Keratinocyte (primary cell): ENCODE data around the gene CCNYL1. TPM values are rescaled to one million over a fixed set of nuclear protein-coding genes. Genes with fewer than 3 reads are reported as not detected.

Source experiments
- DNase-seq: peaks from one replicate; pipeline ENCODE4 v3.0.0-alpha.2; 2011; ENCODE audit warnings: low read depth, missing footprints, low spot score
- FAIRE-seq: peaks from 2 replicates; lab custom pipeline; 2011; peaks lifted over from hg19 to GRCh38; lab: Jason Lieb, UNC
- H2AFZ ChIP-seq: 2 replicates; pipeline ENCODE4 v1.6.0; 2012; ENCODE audit warnings: low read length, control low read depth, inconsistent platforms; ENCODE audit not compliant: control insufficient read depth
- H3K27ac ChIP-seq: 2 replicates; pipeline ENCODE4 v1.5.1; 2011; ENCODE audit warnings: low read length; ENCODE audit not compliant: control insufficient read depth, insufficient read depth
- H3K27me3 ChIP-seq: 3 replicates; pipeline ENCODE4 v1.6.0; 2011; ENCODE audit warnings: low read length; ENCODE audit not compliant: control insufficient read depth, insufficient read depth; ENCODE audit errors: extremely low read depth
- H3K36me3 ChIP-seq, 2 experiments: 2 replicates in 1 of 2; 3 replicates in 1 of 2; pipeline ENCODE4 v1.5.1; 2011; ENCODE audit warnings: low read length in 2 of 2, mild to moderate bottlenecking in 1 of 2; ENCODE audit not compliant: control insufficient read depth in 2 of 2, insufficient read depth in 2 of 2; ENCODE audit errors: extremely low read depth in 1 of 2
- H3K4me1 ChIP-seq: 3 replicates; pipeline ENCODE4 v1.5.1; 2011; ENCODE audit warnings: low read length; ENCODE audit not compliant: control insufficient read depth, insufficient read depth; ENCODE audit errors: extremely low read depth
- H3K4me2 ChIP-seq: 3 replicates; pipeline ENCODE4 v1.6.0; 2011; ENCODE audit warnings: low read depth, low read length; ENCODE audit not compliant: control insufficient read depth, insufficient read depth; ENCODE audit errors: extremely low read depth
- H3K4me3 ChIP-seq, 3 experiments: fragments of 200-600 bp in 1 of 3; sonication (generic) in 1 of 3; 2 replicates in 2 of 3; 3 replicates in 1 of 3; pipeline ENCODE4 v1.5.1; 2011 to 2016; ENCODE audit warnings: low read length in 3 of 3, mild to moderate bottlenecking in 3 of 3, control low read depth in 2 of 3, inconsistent platforms in 1 of 3, low read depth in 1 of 3, mixed read lengths in 1 of 3, mixed run types in 1 of 3, moderate library complexity in 1 of 3; ENCODE audit not compliant: control insufficient read depth in 2 of 3, insufficient read depth in 2 of 3; ENCODE audit errors: extremely low read depth in 1 of 3
- H3K79me2 ChIP-seq: 2 replicates; pipeline ENCODE4 v1.6.0; 2012; ENCODE audit warnings: low read length; ENCODE audit not compliant: control insufficient read depth, insufficient read depth
- H3K9ac ChIP-seq: 3 replicates; pipeline ENCODE4 v1.6.0; 2011; ENCODE audit warnings: low read length; ENCODE audit not compliant: control insufficient read depth, insufficient read depth; ENCODE audit errors: extremely low read depth
- H3K9me1 ChIP-seq: 3 replicates; pipeline ENCODE4 v1.6.0; 2011; ENCODE audit warnings: low read length; ENCODE audit not compliant: control insufficient read depth, insufficient read depth; ENCODE audit errors: extremely low read depth
- H3K9me3 ChIP-seq: 2 replicates; pipeline ENCODE4 v1.5.1; 2012; ENCODE audit warnings: low read depth, low read length; ENCODE audit not compliant: control insufficient read depth
- H4K20me1 ChIP-seq: 3 replicates; pipeline ENCODE4 v1.6.0; 2011; ENCODE audit warnings: low read length; ENCODE audit not compliant: control insufficient read depth, insufficient read depth; ENCODE audit errors: extremely low read depth
- CTCF ChIP-seq, 3 experiments: IDR thresholded peaks in 1 of 3; conservative IDR thresholded peaks in 1 of 3; optimal IDR thresholded peaks in 1 of 3; 2 replicates in 2 of 3; 3 replicates in 1 of 3; pipeline versions ENCODE3 to v1.5.1; 2011; ENCODE audit warnings: low read length in 3 of 3, mild to moderate bottlenecking in 3 of 3, moderate library complexity in 2 of 3, control low read depth in 1 of 3, inconsistent platforms in 1 of 3; ENCODE audit not compliant: insufficient read depth in 2 of 3; ENCODE audit errors: extremely low read depth in 1 of 3
- EZH2 ChIP-seq: IDR thresholded peaks from one replicate; pipeline ENCODE4 v1.6.1; 2012; ENCODE audit warnings: inconsistent platforms, mild to moderate bottlenecking, low read length, moderate library complexity
- dilution Hi-C: fragments of 300-500 bp; cut with MboI; formaldehyde crosslinking; loops from one replicate; pipeline ENCODE4 v1.7.0; 2020; ENCODE audit warnings: low sequenced_read_pairs; ENCODE audit not compliant: extremely low pct_ligation_motif_present
- polyA plus RNA-seq, 5 experiments: library from polyadenylated mRNA; depleted of rRNA in 3 of 5; stranded (reverse) in 3 of 5; stranded (forward) in 1 of 5; unstranded in 1 of 5; fragments of >200 nt; gene quantifications; 1 replicate in 1 of 5; 2 replicates in 3 of 5; 3 replicates in 1 of 5; pipeline versions ENCODE4 v1.2.1 to v1.2.3, GENCODE V29; 2011 to 2012; ENCODE audit warnings: missing spikeins in 2 of 5, low read depth in 1 of 5, low replicate concordance in 1 of 5

Gene CCNYL1
- polyA plus RNA-seq, 1 donor (not counting 4 experiments of a cell fraction or from before 2014, with no cell fraction given), result 29.9 TPM

GRCh38 chr2:207706936-207707860 is 4.2 kb upstream of the CCNYL1 start:
- no peak for FAIRE-seq
- Histone ChIP-seq H4K20me1 (no peaks in the 10 kb centered on the region), H3K9me1 (no peaks in the 10 kb centered on the region), H2AFZ (peak overlapping the region; percentile 8), H3K4me1 (peaks cover 24% of the 10 kb centered on the region), H3K9ac (no peak overlapping the region), H3K27me3 (no peaks in the 10 kb centered on the region), H3K36me3 (no peaks in the 10 kb centered on the region), H3K4me3 (no peak overlapping the region), H3K4me2 (peak overlapping the region; percentile 25), H3K9me3 (no peaks in the 10 kb centered on the region), H3K27ac (no peak overlapping the region), H3K79me2 (peaks cover 5% of the 10 kb centered on the region)
- no peak for DNase-seq
- dilution Hi-C loops, result no loop called here
- TF ChIP-seq EZH2, result no peak
- no peak for TF ChIP-seq CTCF (optimal IDR thresholded peaks at IDR 0.05 in 1 of 3, IDR thresholded peaks at IDR 0.05 in 1 of 3, conservative IDR thresholded peaks at IDR 0.05 in 1 of 3; ENCODE audit: extremely low read depth in 1 of 3, insufficient read depth in 2 of 3, low read length in 3 of 3)

- TF ChIP-seq EZH2 (no peak), CTCF (optimal IDR thresholded peaks at IDR 0.05 in 1 of 3, IDR thresholded peaks at IDR 0.05 in 1 of 3, conservative IDR thresholded peaks at IDR 0.05 in 1 of 3; ENCODE audit: extremely low read depth in 1 of 3, insufficient read depth in 2 of 3, low read length in 3 of 3) (peak in 2 of 3 experiments; percentile 3 to 4)
Measured at GRCh38 chr2:207711750-207712530, 500 bp downstream of the CCNYL1 start.

More at GRCh38 chr2:207711750-207712530, 500 bp downstream of the CCNYL1 start:
- DNase-seq (no peak), FAIRE-seq (no peak)
- Histone ChIP-seq H3K4me3 (peak overlapping the region; percentile 91 to 98 (median 92)), H4K20me1 (no peaks in the 10 kb centered on the region), H2AFZ (peak overlapping the region; percentile 83), H3K4me1 (peaks cover 32% of the 10 kb centered on the region), H3K27me3 (no peaks in the 10 kb centered on the region), H3K27ac (peak overlapping the region; percentile 61), H3K36me3 (no peaks in the 10 kb centered on the region), H3K9me3 (no peaks in the 10 kb centered on the region), H3K4me2 (peak overlapping the region; percentile 88), H3K9me1 (no peaks in the 10 kb centered on the region), H3K79me2 (peaks cover 36% of the 10 kb centered on the region), H3K9ac (peak overlapping the region; percentile 80)
- dilution Hi-C loops, result no loop called here
